Endometrial microvascular endothelial cells (primary cell): ENCODE results near the gene PCDH15. TPM values are rescaled to one million over a fixed set of nuclear protein-coding genes. Genes with fewer than 3 reads are reported as not detected.

Experiments
- in situ Hi-C: cut with HindIII; loops from 2 replicates; pipeline ENCODE4 v1.10.0; 2017; ENCODE audit warnings: low sequenced_read_pairs, low pct_unique_long_range_greater_than_20kb; ENCODE audit errors: inconsistent ontology term
- total RNA-seq: library from RNA; depleted of rRNA; stranded (reverse); fragments of >200 nt; gene quantifications from one replicate; pipeline ENCODE4 v1.2.3, GENCODE V29; 2015; ENCODE audit errors: inconsistent ontology term

PCDH15 gene
- total RNA-seq, 1 donor from 2014 or later: not detected

DNA sequence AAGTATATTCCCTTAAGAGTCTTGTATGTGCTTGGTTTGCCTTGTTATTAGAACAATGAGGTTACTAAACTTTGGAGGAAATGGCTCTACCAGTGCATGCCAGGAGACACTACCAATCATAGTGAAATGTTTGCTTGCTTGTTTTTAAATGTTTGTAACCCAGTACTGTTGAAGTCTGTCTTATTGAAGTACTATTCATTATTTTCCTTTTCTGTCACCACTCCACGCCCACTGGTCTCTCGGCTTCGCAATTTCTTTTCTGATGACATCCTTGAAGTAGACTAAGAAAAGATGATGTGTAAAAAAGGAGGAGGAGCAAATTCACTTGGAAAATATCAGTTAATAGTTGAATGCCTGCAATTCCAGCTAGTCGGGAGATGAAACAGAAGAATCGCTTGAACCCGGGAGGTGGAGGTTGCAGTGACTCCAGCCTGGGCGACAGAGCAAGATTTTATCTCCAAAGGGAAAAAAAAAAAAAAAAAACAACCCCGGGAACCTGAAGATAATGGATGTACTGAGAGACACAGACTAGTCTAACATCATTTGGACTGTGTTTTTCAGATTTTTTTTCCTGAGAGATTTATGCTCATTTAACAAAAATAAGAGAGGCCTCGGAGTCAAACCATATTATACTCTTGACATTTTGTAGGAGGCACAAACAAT, 959.4 kb downstream of the PCDH15 start:
- in situ Hi-C loops: no loop called here

DNA sequence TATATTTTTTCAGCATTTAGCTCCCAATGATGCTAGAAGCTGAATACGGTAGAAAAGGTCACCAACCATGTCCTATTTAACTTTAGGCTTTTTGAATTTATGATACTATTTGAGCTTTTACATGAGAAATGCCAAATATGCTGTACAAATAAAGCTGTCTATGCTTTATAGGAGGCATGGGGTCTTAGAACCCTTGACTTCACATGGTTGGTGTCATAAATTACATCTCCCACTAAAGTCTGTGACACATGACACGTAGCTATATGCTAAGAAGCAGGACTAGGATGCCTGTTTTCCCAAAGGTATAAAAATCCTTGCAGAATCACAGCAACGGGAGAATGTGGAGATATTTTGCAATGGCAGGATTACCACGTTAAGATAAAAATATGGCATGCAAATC, 960.4 kb downstream of the PCDH15 start:
- in situ Hi-C loops: no loop called here

DNA sequence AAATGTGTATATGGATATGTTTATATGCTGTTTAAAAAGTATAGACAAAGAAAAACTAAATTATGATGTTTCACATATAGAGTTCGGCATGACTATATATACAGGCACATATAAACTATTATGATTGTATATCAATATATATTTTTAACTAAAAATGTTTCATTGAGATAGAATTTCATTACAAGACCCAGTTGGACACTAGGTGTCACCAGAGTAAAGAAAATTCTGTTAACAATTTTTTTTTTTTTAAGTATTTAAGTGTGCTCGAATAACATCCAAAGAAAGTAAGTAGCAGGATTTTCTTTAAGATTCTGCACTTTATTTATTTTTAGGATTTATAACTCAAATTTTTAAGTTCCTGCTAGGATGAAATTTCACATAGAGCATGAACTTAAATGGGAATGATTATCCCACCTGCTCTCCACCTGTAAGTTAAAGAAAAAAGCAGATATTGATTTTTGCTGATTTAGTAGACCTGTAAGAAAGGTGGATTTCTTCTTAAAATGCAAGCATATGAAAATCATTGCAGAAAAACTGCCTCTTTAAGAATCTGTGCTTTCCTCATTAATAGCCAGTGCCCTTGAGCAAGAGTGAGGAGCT, 961.5 kb downstream of the PCDH15 start:
- in situ Hi-C loops: no loop called here

DNA sequence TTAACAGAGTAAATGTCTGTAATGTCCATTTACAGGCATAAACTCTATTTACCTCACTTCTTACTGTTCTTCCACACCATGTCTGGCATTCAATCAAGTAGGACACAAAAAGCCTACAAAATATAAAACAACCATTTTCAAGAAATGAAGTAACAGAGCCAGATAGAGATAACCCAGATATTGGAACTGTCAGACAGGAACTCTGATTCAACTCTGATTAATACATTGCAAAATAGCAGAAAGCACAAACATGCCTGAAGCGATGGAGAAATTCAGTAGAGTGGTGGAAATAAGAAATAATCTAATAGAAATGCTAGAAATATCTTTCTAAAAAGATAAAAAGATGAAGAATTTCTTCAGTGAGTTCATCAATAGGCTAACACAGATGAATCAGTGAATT, 964.4 kb downstream of the PCDH15 start:
- in situ Hi-C loops: no loop called here

DNA sequence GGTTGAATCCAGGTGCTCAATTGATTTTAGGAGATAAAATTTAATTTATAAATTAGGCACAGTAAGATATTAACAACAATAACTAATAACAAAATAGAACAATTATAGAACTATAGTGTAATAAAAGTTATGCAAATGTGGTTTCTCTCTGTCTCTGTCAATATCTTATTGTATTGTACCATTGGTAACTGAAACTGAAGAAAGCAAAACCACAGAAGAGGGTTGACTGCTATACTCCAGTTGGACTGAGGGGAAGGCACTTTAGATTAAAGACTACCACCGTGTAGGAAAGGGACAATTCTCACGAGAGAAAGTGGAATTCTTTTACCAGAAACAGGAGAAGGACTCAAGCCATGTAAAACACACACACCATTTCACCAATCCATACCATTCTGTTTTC, 967.1 kb downstream of the PCDH15 start:
- in situ Hi-C loops: no loop called here

DNA sequence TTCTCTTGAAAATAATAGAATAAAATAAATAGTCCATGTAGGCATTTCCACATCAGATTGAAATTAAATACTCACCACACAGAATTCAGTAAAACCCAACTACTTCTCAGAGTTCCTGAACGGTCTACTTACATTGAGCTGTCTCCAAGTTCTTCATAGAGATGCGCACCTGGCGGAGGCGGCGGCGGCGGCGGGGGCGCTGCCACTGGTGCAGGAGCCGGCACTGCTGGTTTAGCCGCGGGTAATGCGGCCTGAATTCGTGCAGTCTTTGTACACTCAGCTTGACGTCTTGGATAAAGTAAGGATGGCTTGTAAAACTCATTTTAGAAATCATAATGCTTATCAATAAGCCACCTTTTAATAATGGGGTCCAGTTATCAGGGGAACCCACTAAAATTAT, 973.8 kb downstream of the PCDH15 start:
- in situ Hi-C loops: no loop called here

DNA sequence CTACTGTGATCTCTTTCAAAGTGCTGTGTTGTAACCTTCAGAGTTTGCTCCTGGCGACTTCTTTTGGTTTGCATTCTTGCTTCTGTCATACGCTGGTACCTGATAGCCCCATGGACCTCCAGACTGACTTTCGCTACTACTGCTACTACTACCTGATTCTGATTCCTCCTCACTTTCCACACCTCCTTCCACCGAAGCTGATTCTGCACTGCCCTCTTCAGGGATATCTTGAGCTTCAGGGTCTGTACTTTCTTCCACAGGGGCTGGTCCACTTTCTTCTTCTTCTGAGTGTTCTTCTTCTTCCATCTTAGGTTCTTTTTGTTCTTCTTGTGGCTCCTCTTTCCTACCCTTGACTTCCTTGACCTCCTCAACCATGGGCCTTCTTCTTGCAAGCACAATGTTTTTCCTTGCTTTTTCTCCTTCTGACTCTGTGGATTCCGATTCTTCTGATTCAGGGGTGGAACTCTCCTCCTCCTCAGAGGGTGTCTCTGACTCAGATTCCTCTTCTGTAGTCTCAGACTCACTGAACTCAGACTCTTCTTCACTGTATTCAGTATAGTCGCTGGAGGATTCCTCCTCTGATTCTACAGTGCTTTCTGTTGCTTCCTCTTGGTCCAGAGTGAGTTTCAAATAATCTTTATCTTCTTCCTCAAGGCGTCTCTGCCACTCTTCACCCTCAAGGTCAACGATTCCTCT, 992.2 kb downstream of the PCDH15 start:
- in situ Hi-C loops: no loop called here

DNA sequence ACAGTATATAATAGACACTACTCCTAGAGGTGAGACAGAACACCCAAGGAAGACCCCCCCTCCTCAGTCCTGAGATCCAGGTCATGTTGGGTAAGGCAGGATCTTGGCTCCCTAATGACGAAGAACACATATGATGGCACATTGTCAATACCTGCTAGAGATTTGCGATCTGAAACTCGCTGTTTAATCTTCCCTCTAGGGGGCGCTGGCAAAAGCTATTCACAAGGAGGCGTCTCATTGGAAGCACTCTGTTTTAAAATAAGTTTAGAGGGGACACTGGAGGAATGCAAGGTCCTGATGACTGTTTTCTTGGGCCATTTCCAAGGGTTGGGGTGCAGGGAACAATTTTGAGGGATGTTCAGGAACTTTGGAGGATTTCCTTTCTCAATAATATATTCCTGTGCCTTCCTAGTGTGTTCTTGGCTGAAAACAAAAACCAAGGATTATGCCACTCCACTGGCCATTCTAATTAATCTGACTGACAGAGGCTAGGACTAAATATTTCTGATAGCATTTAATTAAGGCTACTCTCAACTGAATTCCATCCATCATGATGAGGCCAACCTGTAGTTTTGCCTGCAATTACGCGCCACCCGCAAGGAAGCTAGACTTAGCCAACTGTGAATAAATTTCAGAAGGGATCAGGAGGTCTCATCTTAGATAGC, 1014.7 kb downstream of the PCDH15 start:
- in situ Hi-C loops: no loop called here

DNA sequence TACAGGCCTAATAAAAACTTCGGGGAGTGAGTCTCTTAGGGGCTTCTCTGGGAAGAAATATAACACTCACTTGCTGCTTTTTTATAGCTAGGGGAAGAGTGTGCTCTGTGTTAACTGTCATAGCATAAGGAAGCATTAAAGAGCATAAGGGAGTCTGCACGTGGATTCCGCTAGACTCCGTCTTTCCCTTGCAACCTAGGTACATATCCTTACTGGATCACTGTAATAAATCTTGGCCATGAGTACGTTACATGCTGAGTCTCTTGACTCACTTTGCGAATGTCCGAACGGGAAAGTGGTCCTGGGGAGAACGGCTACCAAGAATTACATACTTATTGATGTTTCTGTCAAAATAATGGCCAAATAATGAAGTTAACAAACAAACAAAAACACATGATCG, 1029.3 kb downstream of the PCDH15 start:
- in situ Hi-C loops: no loop called here

DNA sequence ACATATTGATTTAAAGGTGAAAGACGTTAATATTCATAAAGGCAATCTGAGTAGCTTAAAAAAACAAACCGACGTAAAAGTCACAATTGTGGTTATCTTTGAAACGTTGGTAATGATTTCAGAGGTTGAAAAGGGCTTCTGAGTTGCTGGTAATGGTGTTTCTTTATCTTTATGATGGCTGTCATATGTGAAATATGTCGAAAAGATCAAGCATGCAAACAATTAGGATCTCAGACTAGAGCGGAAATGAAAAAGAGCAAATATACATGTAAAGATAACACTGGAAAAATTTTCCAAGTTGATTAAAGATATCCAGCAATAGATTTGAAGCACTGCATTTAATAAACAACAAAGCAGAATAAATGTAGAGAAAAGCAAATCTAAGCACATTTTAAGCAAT, 1030.1 kb downstream of the PCDH15 start:
- in situ Hi-C loops: no loop called here

DNA sequence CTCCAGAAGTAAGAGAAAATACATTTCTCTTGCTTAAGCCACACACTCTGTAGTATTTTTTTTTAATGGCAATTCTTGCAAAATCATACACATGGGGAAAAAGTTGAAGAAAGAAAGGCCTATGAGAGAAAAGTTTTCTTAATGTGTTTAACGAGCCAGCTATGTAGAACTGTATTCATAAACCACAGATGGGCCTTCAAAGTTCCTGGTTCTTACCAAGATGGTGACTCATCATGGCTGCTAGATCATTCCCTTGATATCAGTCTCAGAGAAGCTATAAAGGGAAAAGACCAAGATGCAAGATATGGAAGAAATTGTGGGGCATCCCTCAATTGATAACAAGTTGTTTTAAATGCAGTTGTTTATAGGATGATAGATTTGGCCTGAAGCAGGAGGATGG, 1035.7 kb downstream of the PCDH15 start:
- in situ Hi-C loops: no loop called here

DNA sequence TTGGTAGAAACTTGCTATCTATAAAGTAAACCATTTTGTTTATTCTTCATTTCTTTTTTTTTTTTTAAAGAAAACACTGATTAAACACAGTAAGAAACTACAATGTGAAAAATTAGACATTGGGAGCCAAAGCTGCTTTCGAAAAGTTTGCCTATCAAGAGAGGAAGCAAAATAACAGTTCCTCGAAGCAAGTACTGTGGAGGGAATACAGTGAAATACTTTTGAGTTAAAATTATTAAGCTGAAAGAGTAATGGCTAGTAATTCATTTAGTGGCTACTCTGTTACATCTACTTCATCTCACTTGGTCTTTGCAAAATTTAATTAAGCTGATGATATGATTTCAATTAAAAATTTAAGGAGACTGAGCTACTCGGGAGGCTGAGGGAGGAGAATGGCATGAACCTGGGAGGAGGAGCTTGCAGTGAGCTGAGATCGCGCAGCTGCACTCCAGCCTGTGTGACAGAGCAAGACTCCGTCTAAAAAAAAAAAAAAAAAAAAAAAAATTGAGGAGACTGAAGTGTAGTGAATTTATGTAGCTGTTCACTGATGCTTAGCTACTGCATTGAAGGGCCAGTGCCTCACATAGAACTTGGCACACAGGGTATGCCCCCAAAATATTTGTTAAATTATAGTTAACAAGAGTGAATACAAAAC, 1046.3 kb downstream of the PCDH15 start:
- in situ Hi-C loops: no loop called here
